22Rv1 (cell line): ENCODE results near the gene ZNF280C.

Experiments used
- H3K27ac ChIP-seq: fragments of 450-650 bp; 2 replicates; pipeline ENCODE4 v1.5.1; 2017
- ZFX ChIP-seq: fragments of 450-650 bp; IDR thresholded peaks from 2 replicates; pipeline ENCODE4 v1.6.1; 2017; ENCODE audit warnings: antibody characterized with exemption, borderline replicate concordance
- TF ChIP-seq, protein P1 (sequence below): fragments of 450-650 bp; IDR thresholded peaks from 2 replicates; pipeline ENCODE4 v1.5.1; 2017; ENCODE audit warnings: mild to moderate bottlenecking

Gene ZNF280C

DNA sequence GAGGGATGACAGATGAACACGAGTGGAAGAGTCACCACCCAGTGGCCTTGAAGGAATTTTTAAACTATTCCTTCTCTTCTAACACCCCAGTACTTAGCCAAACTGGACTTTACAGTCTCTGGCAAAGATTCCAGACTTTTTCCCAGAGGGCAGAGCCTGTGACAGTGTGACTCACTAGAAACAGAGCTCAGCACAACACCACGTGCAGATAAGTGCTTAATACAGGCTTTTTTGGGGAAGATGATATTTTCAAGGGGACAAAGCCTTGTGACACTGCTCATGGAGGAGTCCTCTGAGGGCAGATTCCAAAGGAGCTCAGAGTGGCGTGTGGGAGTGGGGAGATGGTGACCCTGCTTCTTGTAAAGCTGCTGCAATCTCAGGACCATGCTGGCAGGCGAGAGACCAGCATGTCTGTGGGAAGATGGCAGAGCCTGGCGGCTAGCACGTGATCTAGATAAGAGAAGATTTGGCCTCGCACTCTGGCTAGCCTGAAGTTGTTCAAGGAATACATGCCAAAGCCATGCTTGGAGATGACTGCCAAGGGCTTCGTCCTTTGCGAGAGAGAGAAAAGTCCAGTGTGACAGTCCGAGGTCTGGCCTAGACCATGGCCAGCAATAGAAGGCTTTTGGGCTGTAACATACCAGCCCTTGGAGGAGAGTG, 94.5 kb downstream of the ZNF280C start:
- no peak overlapping the region; the same call in 1 of the 2 replicates for H3K27ac ChIP-seq

DNA sequence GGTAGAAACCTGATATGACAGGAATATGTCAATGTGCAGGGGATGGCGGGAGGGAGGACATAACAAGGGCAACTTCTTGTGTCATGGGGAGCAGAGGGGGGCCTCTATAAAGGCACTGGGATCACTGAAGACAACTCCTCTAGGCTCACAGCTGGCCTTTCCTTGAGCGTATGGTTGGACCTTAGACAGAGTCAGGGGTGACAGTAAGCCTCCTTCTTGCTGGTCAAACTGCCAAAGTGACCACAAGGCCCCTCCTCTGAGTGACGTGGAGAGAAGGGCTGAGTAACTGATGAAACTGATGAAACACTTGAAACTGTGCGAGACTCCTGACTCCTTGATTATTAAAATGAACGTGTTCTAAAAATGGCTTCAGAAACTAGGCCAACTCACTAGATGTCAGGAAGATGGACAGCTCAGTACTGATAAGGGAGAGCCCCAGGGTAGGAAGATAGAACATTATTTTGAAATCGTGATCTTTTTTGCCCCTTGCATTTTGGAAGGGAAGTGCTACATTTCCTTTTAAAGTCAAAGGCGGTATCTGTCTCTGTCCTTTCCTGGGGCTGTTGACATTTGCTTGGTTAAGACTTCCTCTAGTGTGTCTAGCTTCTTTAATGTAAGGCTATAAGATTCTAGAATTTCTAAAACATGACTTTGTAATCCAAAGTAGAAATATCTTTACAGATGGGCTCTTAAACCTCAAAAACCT, 95.4 kb downstream of the ZNF280C start:
- peak overlapping the region; percentile 25; the same call in 1 of the 2 replicates for H3K27ac ChIP-seq
- TF ChIP-seq ZFX = no peak
- TF ChIP-seq, protein P1, sequence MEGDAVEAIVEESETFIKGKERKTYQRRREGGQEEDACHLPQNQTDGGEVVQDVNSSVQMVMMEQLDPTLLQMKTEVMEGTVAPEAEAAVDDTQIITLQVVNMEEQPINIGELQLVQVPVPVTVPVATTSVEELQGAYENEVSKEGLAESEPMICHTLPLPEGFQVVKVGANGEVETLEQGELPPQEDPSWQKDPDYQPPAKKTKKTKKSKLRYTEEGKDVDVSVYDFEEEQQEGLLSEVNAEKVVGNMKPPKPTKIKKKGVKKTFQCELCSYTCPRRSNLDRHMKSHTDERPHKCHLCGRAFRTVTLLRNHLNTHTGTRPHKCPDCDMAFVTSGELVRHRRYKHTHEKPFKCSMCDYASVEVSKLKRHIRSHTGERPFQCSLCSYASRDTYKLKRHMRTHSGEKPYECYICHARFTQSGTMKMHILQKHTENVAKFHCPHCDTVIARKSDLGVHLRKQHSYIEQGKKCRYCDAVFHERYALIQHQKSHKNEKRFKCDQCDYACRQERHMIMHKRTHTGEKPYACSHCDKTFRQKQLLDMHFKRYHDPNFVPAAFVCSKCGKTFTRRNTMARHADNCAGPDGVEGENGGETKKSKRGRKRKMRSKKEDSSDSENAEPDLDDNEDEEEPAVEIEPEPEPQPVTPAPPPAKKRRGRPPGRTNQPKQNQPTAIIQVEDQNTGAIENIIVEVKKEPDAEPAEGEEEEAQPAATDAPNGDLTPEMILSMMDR = no peak

More for the DNA sequence above, 94.5 kb downstream of the ZNF280C start:
- TF ChIP-seq, protein P1 = no peak
- no peak for TF ChIP-seq ZFX

DNA sequence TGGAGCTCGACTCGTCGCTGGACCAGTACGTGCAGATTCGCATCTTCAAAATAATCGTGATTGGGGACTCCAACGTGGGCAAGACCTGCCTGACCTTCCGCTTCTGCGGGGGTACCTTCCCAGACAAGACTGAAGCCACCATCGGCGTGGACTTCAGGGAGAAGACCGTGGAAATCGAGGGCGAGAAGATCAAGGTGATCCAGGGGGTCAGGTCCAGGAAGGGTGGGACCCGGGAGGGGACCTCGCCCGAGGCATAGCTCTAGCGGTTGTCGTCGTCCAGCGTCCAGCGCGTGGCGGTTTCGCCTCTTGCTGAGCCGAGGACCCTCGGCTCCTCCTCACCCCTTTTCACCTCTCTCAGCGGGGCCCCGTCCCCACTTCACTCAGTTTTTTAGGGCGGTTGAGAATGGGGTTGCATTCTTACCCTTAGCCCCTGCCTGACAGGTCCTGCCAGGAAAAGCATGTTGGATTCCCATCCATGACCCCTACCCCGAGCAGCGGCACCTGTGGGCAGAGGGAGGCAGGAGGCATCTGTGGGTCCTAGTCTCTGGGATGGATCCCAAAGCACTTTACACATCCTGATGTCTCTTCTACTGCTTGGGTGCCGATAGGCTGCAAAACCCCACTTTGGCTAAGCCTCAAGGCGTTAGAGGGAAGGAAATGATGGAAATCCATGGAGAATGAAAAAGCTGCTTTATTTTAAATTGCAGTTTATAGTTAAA, 96.4 kb downstream of the ZNF280C start:
- H3K27ac ChIP-seq = no peak overlapping the region
- TF ChIP-seq ZFX = no peak
- TF ChIP-seq, protein P1 = no peak

DNA sequence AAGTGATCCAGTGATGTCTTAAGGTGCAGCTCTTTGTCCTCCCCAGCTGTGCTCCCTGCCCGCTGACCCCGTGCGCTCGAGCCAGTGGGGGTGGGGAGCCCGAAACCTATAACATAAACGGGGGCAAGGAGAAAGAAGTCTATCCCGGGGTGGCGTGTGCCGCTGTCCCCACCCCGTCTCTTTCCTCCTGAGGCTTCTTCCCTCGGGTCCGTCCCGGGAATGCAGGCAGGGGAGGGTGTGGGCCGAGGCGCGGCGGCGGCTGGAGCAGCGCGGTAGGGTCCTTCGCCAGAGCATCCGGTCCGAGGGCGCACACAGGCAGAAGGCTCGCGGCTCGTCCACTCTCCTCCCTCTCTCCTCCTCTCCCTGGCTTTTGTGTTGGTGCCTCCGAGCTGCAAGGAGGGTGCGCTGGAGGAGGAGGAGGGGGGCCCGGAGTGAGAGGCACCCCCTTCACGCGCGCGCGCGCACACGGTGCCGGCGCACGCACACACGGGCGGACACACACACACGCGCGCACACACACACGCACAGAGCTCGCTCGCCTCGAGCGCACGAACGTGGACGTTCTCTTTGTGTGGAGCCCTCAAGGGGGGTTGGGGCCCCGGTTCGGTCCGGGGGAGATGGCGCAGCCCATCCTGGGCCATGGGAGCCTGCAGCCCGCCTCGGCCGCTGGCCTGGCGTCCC, 97.1 kb downstream of the ZNF280C start, which contains the start of gene RAB33A:
Gene RAB33A (plus strand): TSS at position 517 of the 681 bp plus-strand sequence. CDS start 101 bp downstream, at position 618.
- TF ChIP-seq, protein P1 = no peak
- no peak for TF ChIP-seq ZFX
- no peak within 1 kb of the TSS for H3K27ac ChIP-seq

DNA sequence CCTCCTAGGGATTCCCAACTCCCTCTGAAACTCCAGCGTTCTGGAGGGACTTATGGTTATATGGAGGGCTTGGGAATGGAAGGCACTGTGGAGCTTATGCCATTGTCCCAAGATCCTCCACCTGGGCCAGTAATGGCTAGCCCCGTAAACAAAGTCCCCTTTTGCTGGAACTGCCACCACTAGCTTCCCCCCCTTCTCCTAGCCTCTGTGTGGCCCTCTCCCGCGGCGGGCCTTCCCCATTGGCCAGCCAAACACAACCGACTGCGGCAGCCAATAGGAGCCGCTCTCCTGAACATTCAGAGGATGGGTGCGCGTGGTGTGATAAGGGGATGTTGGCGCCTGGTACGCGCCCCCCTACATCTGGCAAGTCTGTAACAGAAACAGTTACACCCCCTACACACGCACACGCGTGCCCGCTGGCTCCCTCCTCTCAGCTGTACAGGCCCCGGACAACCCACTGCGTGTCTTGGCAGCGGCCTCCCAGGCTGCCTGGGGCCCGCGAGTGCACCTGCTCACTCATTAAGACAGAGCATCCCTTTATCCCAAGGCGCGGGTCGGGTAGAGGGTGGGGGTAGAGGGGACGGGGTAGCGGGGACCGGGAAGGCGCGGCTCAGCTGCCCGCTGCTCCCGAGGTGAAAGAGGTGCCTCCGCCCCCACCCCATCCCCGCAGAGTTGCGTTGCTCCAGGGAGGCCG, 97.8 kb downstream of the ZNF280C start:
- TF ChIP-seq ZFX = no peak
- TF ChIP-seq, protein P1 = no peak
- H3K27ac ChIP-seq = no peak overlapping the region

DNA sequence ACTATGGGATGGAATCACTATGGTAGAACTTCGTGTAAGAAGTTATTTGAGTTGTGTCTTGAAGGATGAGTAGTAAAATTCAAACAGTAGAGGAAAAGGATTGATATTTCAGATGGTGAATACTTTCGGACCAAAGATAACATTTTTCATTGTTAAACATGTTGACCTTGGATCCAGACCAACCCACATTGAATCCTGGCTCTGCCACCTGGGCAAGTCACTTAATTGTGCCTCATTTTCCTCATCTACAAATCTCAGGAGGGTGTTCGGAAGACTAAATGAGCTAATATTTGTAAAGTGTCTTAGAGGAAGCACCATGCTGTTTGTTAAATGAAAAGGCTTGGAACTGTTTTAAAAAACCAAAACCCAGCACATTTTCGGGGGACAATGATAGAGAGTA, 101.7 kb downstream of the ZNF280C start:
- TF ChIP-seq, protein P1 = no peak
- TF ChIP-seq ZFX = no peak
- peak overlapping the region; percentile 87 for H3K27ac ChIP-seq
